Naive thymus-derived CD4-positive, alpha-beta T cell (primary cell): Measurements from ENCODE around the gene SLC12A2. TPM values are rescaled to one million over a fixed set of nuclear protein-coding genes. Genes with fewer than 3 reads are reported as not detected.

Experiments
- ATAC-seq: fragments of 150-1000 bp; cut with Tn5 transposase; 2 replicates; pipeline ENCODE4 v1.10.0; 2021; ENCODE audit warnings: mild to moderate bottlenecking, moderate library complexity
- CTCF ChIA-PET: fragments of 350-600 bp; sonication (Branson Sonifier 250); formaldehyde crosslinking; loops from one replicate; lab custom pipeline; 2021; ENCODE audit warnings: antibody characterized with exemption; lab: Charles Lee
- POLR2A ChIA-PET: fragments of 350-600 bp; sonication (Branson Sonifier 250); formaldehyde crosslinking; loops from one replicate; lab custom pipeline; 2021; ENCODE audit warnings: antibody characterized with exemption, inconsistent platforms; lab: Charles Lee
- DNase-seq, 9 donors: peaks; one replicate each; pipeline versions ENCODE4 v3.0.0 to v3.0.0-alpha.2; 2020 to 2022; ENCODE audit warnings: mixed read lengths in 1 of 9
- H3K27ac ChIP-seq: one replicate; pipeline ENCODE4 v1.7.0; 2013; ENCODE audit warnings: mild to moderate bottlenecking, low read depth, low read length, moderate library complexity
- H3K27me3 ChIP-seq, 2 donors: one replicate each; pipeline ENCODE4 v1.7.0; 2013; ENCODE audit warnings: low read length in 2 of 2, mild to moderate bottlenecking in 2 of 2, moderate library complexity in 2 of 2; ENCODE audit not compliant: control insufficient read depth in 2 of 2, insufficient read depth in 2 of 2
- H3K36me3 ChIP-seq, 3 experiments: 1 replicate in 2 of 3; 2 replicates in 1 of 3; pipeline ENCODE4 v1.7.0; 2013; ENCODE audit warnings: low read length in 3 of 3, mild to moderate bottlenecking in 3 of 3, moderate library complexity in 1 of 3; ENCODE audit not compliant: insufficient read depth in 3 of 3, control insufficient read depth in 2 of 3
- H3K4me1 ChIP-seq, 2 donors: one replicate each; pipeline ENCODE4 v1.7.0; 2013; ENCODE audit warnings: low read length in 2 of 2, mild to moderate bottlenecking in 2 of 2, moderate library complexity in 1 of 2; ENCODE audit not compliant: control insufficient read depth in 2 of 2, insufficient read depth in 2 of 2
- H3K4me3 ChIP-seq: 2 replicates; pipeline ENCODE4 v1.7.0; 2013; ENCODE audit warnings: mild to moderate bottlenecking, low read length
- H3K9me3 ChIP-seq, 3 experiments: 1 replicate in 2 of 3; 2 replicates in 1 of 3; pipeline ENCODE4 v1.7.0; 2013; ENCODE audit warnings: low read length in 3 of 3; ENCODE audit not compliant: control insufficient read depth in 2 of 3
- H3K27ac Mint-ChIP-seq, 9 donors: one replicate each; pipeline ENCODE4 v1.8.0; 2020 to 2022; ENCODE audit warnings: mixed read lengths in 9 of 9, mild to moderate bottlenecking in 8 of 9, moderate library complexity in 5 of 9, inconsistent platforms in 2 of 9
- H3K27me3 Mint-ChIP-seq, 5 donors: one replicate each; pipeline ENCODE4 v1.8.0; 2021 to 2022; ENCODE audit warnings: mixed read lengths in 5 of 5, mild to moderate bottlenecking in 1 of 5
- H3K36me3 Mint-ChIP-seq, 5 donors: one replicate each; pipeline ENCODE4 v1.8.0; 2020 to 2022; ENCODE audit warnings: mixed read lengths in 5 of 5, mild to moderate bottlenecking in 3 of 5, inconsistent platforms in 1 of 5
- H3K4me1 Mint-ChIP-seq, 7 donors: one replicate each; pipeline ENCODE4 v1.8.0; 2020 to 2022; ENCODE audit warnings: mixed read lengths in 7 of 7, mild to moderate bottlenecking in 3 of 7, inconsistent platforms in 1 of 7
- H3K4me3 Mint-ChIP-seq, 10 donors: one replicate each; pipeline ENCODE4 v1.8.0; 2020 to 2022; ENCODE audit warnings: mild to moderate bottlenecking in 10 of 10, mixed read lengths in 10 of 10, moderate library complexity in 6 of 10, inconsistent platforms in 2 of 10
- H3K9me3 Mint-ChIP-seq, 11 donors: one replicate each; pipeline ENCODE4 v1.8.0; 2020 to 2022; ENCODE audit warnings: mixed read lengths in 11 of 11, mild to moderate bottlenecking in 4 of 11, inconsistent platforms in 1 of 11, moderate library complexity in 1 of 11
- intact Hi-C, 2 donors: fragments of 100-400 bp; cut with micrococcal nuclease; formaldehyde crosslinking; loops; one replicate each; pipeline ENCODE4 v1.15.1; 2023
- polyA plus RNA-seq, 2 donors: library from polyadenylated mRNA; unstranded; fragments of 300-500 nt; fragmentation: Illumina TruSeq; gene quantifications; one replicate each; pipeline ENCODE4 v1.2.3, GENCODE V29; 2021
- total RNA-seq, 6 experiments: library from RNA in 5 of 6; stranded (reverse) in 5 of 6; gene quantifications; 1 replicate in 5 of 6; 2 replicates in 1 of 6; pipeline ENCODE4 v1.2.3 and lab custom pipeline; 2021 to 2026

The SLC12A2 gene
- total and polyA plus RNA-seq, 7 experiments from 2014 or later = 4.8 to 17.3 (median 10.7) TPM

DNA sequence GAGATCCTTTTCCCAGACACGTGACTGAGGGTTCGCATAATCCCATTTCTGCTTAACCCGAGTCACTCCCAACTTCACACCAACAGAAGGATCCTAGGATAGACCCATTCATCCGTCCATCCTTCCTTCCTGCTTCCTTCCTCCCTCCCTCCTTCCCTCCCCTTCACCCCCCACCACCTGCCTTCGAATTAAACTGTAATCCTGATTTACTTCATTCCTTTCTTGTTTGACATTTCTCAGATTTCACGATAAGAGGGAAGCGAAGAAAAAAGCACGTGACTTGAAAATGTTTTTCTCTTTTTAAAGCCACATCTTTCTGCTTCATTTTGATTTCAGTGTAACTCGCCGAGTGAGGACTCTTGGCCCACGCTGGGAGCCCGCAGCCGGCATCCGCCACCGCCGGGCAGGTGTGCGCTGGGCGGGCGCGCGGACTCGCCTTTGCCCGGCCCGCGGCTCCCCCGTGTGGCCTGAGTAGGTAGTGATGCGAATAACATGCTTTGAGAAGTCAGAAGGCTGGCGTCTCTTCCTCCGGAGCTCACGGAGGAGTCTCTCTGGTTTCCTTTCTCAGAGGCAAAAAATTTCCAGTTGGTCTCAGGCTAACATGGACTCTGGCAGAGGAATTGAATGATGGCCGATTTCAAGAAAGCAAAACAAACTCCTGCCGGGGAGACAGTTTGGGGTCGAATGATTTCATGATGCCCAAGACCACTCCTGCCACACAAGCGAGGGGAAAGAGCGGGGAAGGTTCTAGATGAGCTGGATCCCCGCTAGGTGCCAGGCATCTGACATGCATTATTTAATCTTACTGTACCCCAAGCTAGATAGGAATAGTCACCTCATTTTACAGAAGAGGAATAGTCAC lies 117.7 kb downstream of the SLC12A2 start:
- intact Hi-C loops = loop anchor here (1.0 to 2.0 kb wide), 8 partner anchors 116 to 637 kb away; partner anchors contain the start of gene SLC12A2 (in 1 of the 2)
- Mint-ChIP-seq H3K27me3 (peaks cover 0 to 9% (median 1%) of the 10 kb centered on the region in 5 donors), H3K9me3 (no peaks in the 10 kb centered on the region), H3K36me3 (peaks cover 0 to 2% (median 0%) of the 10 kb centered on the region in 5 donors), H3K4me3 (peak overlapping the region; percentile 9 to 77 (median 62)), H3K4me1 (peaks cover 21 to 51% (median 44%) of the 10 kb centered on the region in 7 donors), H3K27ac (peak overlapping the region in 7 of 9 donors; percentile 29 to 88 (median 75))
- H3K36me3 ChIP-seq = no peaks in the 10 kb centered on the region
- H3K4me1 ChIP-seq = peaks cover 0 to 23% of the 10 kb centered on the region in 2 donors
- H3K9me3 ChIP-seq = no peaks in the 10 kb centered on the region
- CTCF ChIA-PET = interaction anchor here (0.8 to 1.5 kb wide), 5 partner anchors 13 to 637 kb away, joined by 3 to 12 read pairs (median 3); no protein-coding TSS in a partner anchor
- peak overlapping the region; percentile 15 for H3K4me3 ChIP-seq
- H3K27ac ChIP-seq = no peak overlapping the region
- DNase-seq (peak; percentile 68 to 90 (median 84)), ATAC-seq (peak; percentile 87)
- no peaks in the 10 kb centered on the region for H3K27me3 ChIP-seq
- POLR2A ChIA-PET = no interaction called here

DNA sequence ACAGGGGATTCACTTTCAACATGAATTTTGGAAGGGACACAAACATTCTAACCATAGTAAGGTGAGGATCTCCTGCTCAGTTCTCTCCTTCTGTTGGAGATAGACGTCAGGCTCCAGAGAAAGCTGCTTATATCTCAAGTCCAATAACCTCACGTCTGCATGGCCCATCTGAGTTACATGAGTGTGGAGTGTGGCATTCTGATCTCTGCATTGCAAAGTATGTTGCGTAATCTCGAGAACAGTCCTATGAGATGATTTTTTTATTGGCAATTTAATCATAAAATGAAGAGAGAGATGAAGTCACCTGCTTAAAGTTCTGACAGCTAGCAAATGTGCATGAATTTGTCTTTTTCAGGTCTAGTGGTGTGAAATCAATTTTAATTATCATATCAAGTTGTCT lies 118.8 kb downstream of the SLC12A2 start:
- no peak overlapping the region for H3K27ac Mint-ChIP-seq
- H3K4me3 Mint-ChIP-seq = no peak overlapping the region
- no peaks in the 10 kb centered on the region for H3K36me3 ChIP-seq
- H3K4me1 ChIP-seq = peaks cover 0 to 14% of the 10 kb centered on the region in 2 donors
- ChIA-PET POLR2A (no interaction called here), CTCF (interaction anchor here (1.0 to 1.5 kb wide), 2 partner anchors 45 to 448 kb away, joined by 3 read pairs; no protein-coding TSS in a partner anchor)
- H3K27me3 Mint-ChIP-seq = peaks cover 0 to 15% (median 4%) of the 10 kb centered on the region in 5 donors
- H3K27me3 ChIP-seq = no peaks in the 10 kb centered on the region
- DNase-seq (no peak), ATAC-seq (no peak)
- H3K4me3 ChIP-seq = no peak overlapping the region
- intact Hi-C loops = no loop called here
- no peaks in the 10 kb centered on the region for H3K9me3 ChIP-seq
- peaks cover 0 to 2% (median 0%) of the 10 kb centered on the region in 5 donors for H3K36me3 Mint-ChIP-seq
- no peaks in the 10 kb centered on the region for H3K9me3 Mint-ChIP-seq
- H3K4me1 Mint-ChIP-seq = peaks cover 16 to 41% (median 34%) of the 10 kb centered on the region in 7 donors
- no peak overlapping the region for H3K27ac ChIP-seq

DNA sequence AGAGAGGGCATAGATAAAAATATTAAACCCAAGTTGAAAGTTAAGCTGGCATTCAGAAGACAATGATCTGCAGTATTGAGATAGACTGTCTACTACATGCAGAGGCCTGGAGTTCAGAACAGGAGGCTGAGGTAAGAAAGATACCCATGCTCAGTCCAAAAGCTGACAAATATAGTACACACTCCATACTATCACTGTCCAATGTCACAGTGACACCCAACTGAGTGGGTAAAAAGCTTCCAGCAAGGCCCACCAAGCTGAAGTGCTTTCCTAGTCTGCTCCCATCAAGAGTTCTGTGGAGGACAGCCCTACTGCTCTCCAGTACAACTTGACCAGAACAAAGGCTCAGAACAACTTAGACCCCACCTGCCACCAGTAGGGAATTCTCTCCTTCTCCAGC lies 124.9 kb downstream of the SLC12A2 start:
- Histone ChIP-seq H3K4me3 (no peak overlapping the region), H3K36me3 (no peaks in the 10 kb centered on the region), H3K27ac (no peak overlapping the region), H3K4me1 (no peaks in the 10 kb centered on the region), H3K27me3 (no peaks in the 10 kb centered on the region), H3K9me3 (no peaks in the 10 kb centered on the region)
- Mint-ChIP-seq H3K36me3 (no peaks in the 10 kb centered on the region), H3K4me3 (no peak overlapping the region), H3K9me3 (no peaks in the 10 kb centered on the region), H3K27me3 (peaks cover 4 to 21% (median 12%) of the 10 kb centered on the region in 5 donors), H3K4me1 (peaks cover 0 to 2% (median 0%) of the 10 kb centered on the region in 7 donors), H3K27ac (no peak overlapping the region)
- POLR2A ChIA-PET = no interaction called here
- ATAC-seq = no peak
- no peak for DNase-seq
- CTCF ChIA-PET = no interaction called here
- intact Hi-C loops = no loop called here

DNA sequence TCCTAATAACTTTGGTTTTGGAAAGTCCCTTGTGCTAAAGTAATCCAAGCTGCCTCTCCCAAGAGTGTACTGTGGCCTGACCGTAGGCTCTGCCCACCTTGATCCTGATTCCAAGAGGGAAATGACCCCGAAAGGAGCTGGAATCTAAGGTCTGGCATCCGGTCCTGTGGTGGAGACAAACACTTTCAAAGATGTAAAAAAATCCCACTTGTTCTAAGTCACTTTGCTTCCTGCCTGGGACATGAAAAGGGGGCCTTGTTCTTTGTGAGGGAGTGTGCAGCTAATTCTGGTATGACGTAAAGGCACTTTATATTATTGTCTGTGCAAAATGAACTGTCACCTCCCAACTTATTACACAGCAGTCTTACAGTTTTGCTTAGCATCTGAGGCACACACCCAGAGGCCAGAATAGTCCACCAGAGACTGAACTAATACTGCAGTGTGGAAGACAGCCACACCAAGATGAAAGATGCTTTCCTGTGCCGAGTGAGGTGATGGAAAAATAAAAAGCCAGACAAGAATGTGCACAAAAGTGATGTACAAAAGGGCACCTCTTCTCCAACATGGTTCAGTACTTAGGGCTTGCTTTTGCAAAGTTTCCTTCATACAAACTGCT lies 128.7 kb downstream of the SLC12A2 start:
- H3K27me3 ChIP-seq = no peaks in the 10 kb centered on the region
- ATAC-seq (no peak), DNase-seq (no peak)
- Mint-ChIP-seq H3K27ac (no peak overlapping the region), H3K27me3 (peaks cover 4 to 12% (median 8%) of the 10 kb centered on the region in 5 donors), H3K4me1 (peaks cover 0 to 3% (median 0%) of the 10 kb centered on the region in 7 donors), H3K9me3 (no peaks in the 10 kb centered on the region), H3K36me3 (no peaks in the 10 kb centered on the region), H3K4me3 (no peak overlapping the region)
- POLR2A ChIA-PET = no interaction called here
- H3K27ac ChIP-seq = no peak overlapping the region
- intact Hi-C loops = loop anchor here (2.0 to 10.0 kb wide), 5 partner anchors 287 to 1640 kb away; no protein-coding TSS in a partner anchor
- CTCF ChIA-PET = interaction anchor here (0.6 to 1.3 kb wide), 2 partner anchors 62 to 1562 kb away, joined by 3 read pairs; no protein-coding TSS in a partner anchor
- H3K4me3 ChIP-seq = no peak overlapping the region
- H3K9me3 ChIP-seq = no peaks in the 10 kb centered on the region
- no peaks in the 10 kb centered on the region for H3K4me1 ChIP-seq
- no peaks in the 10 kb centered on the region for H3K36me3 ChIP-seq

DNA sequence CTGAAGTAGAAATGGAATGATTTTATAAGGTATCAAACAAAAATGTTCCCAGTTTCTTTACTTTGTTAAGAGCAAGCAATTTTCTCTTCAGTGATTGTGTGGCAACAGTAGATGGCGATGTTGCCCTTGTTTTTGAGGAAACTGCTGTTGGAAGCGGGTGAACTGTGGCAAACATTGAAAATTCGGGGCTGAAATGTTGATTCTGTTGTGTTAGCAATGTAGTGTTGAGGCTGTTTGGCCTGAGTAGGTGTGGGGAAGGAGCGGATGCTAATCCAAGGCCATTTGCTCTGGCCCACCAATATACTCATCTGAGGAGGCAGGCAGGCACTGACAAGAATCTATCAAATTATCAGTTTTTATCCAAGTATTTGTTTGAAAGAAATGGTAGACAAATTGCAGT lies 129.8 kb downstream of the SLC12A2 start:
- Mint-ChIP-seq H3K9me3 (no peaks in the 10 kb centered on the region), H3K4me1 (peaks cover 0 to 3% (median 0%) of the 10 kb centered on the region in 7 donors)
- CTCF ChIA-PET = interaction anchor here (1.3 kb wide), 1 partner anchor 1561 kb away, joined by 3 read pairs; no protein-coding TSS in a partner anchor

DNA sequence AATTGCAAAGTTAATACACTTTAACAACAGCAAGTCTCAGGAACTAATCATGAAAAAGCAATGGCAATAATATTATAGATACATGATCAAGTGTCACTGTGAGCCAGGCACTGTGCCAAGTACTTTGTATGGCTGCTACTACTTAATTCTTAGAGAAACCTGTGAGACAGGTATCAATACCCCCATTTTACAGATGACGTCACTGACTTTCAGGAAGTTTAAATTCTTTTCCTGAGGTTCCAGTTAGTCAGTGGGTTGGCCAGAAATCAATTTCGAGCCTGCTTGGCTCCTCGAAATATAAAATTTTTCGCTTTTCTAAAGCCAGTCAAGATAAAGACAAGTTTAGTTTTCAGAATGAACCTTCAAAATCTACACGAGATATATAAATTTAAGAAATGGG lies 130.3 kb downstream of the SLC12A2 start:
- no peaks in the 10 kb centered on the region for H3K9me3 ChIP-seq
- Mint-ChIP-seq H3K27me3 (peaks cover 2 to 9% (median 5%) of the 10 kb centered on the region in 5 donors), H3K27ac (no peak overlapping the region), H3K4me3 (no peak overlapping the region), H3K4me1 (peaks cover 0 to 3% (median 0%) of the 10 kb centered on the region in 7 donors), H3K36me3 (no peaks in the 10 kb centered on the region), H3K9me3 (no peaks in the 10 kb centered on the region)
- H3K27ac ChIP-seq = no peak overlapping the region
- no peaks in the 10 kb centered on the region for H3K36me3 ChIP-seq
- no peak for DNase-seq
- intact Hi-C loops = loop anchor here (1.0 to 10.0 kb wide), 6 partner anchors 285 to 1638 kb away; no protein-coding TSS in a partner anchor
- POLR2A ChIA-PET = no interaction called here
- H3K4me3 ChIP-seq = no peak overlapping the region
- no peaks in the 10 kb centered on the region for H3K4me1 ChIP-seq
- no peak for ATAC-seq
- CTCF ChIA-PET = no interaction called here
- no peaks in the 10 kb centered on the region for H3K27me3 ChIP-seq

More for the DNA sequence above, 129.8 kb downstream of the SLC12A2 start:
- Histone ChIP-seq H3K4me1 (no peaks in the 10 kb centered on the region), H3K27ac (no peak overlapping the region), H3K36me3 (no peaks in the 10 kb centered on the region), H3K27me3 (no peaks in the 10 kb centered on the region), H3K9me3 (no peaks in the 10 kb centered on the region), H3K4me3 (no peak overlapping the region)
- ATAC-seq (peak; percentile 54), DNase-seq (peak in 7 of 9 donors; percentile 8 to 40 (median 24))
- Mint-ChIP-seq H3K27ac (no peak overlapping the region), H3K4me3 (no peak overlapping the region), H3K27me3 (peaks cover 4 to 12% (median 8%) of the 10 kb centered on the region in 5 donors), H3K36me3 (no peaks in the 10 kb centered on the region)
- intact Hi-C loops = loop anchor here (1.0 to 10.0 kb wide), 6 partner anchors 285 to 1639 kb away; no protein-coding TSS in a partner anchor
- POLR2A ChIA-PET = no interaction called here
